SU-DHL-6 (cell line): Measurements from ENCODE around the gene DACH1.

Experiments
- H2AFZ ChIP-seq: fragments of 200-600 bp; sonication (generic); 2 replicates; pipeline ENCODE4 v1.6.1; 2014; ENCODE audit warnings: low read depth, mild to moderate bottlenecking, moderate library complexity, mixed read lengths, antibody characterized with exemption, low read length; ENCODE audit not compliant: severe bottlenecking
- H3F3A ChIP-seq: fragments of 200-600 bp; shearing (Covaris generic); 2 replicates; pipeline ENCODE4 v1.6.0; 2016; ENCODE audit warnings: antibody characterized with exemption, mild to moderate bottlenecking; ENCODE audit not compliant: insufficient read depth
- H3K27ac ChIP-seq: fragments of 200-600 bp; sonication (generic); 2 replicates; pipeline ENCODE4 v1.5.1; 2016; ENCODE audit warnings: low read depth, mild to moderate bottlenecking, low read length, moderate library complexity, mixed read lengths
- H3K27me3 ChIP-seq: fragments of 200-600 bp; sonication (generic), shearing (Covaris generic); 2 replicates; pipeline ENCODE4 v1.6.0; 2014; ENCODE audit warnings: mild to moderate bottlenecking, low read length
- H3K36me3 ChIP-seq: fragments of 200-600 bp; sonication (generic); 2 replicates; pipeline ENCODE4 v1.6.1; 2014; ENCODE audit warnings: mild to moderate bottlenecking, low read length, mixed read lengths
- H3K4me2 ChIP-seq: fragments of 300-600, 200-600 bp; shearing (Covaris generic), sonication (generic); 2 replicates; pipeline ENCODE4 v1.6.0; 2014; ENCODE audit warnings: low read length, low read depth, mild to moderate bottlenecking; ENCODE audit not compliant: poor library complexity, severe bottlenecking
- H3K4me3 ChIP-seq: fragments of 200-600 bp; sonication (generic); 2 replicates; pipeline ENCODE4 v1.5.1; 2014; ENCODE audit warnings: antibody characterized with exemption, low read length, mild to moderate bottlenecking, mixed read lengths; ENCODE audit not compliant: insufficient read depth, poor library complexity, severe bottlenecking
- H3K79me2 ChIP-seq: fragments of 200-600 bp; sonication (generic); 2 replicates; pipeline ENCODE4 v1.6.1; 2014; ENCODE audit warnings: mild to moderate bottlenecking, low read length, moderate library complexity; ENCODE audit not compliant: insufficient read depth
- H3K9ac ChIP-seq: fragments of 200-600 bp; sonication (generic); 2 replicates; pipeline ENCODE4 v1.7.0; 2014; ENCODE audit warnings: mild to moderate bottlenecking, low read length
- H3K9me2 ChIP-seq: fragments of 200-600 bp; sonication (generic); replicated peaks from 2 replicates; pipeline ENCODE4 v1.6.1; 2014; ENCODE audit warnings: low read length; ENCODE audit not compliant: insufficient read depth
- H3K9me3 ChIP-seq: fragments of 200-600 bp; sonication (generic); 2 replicates; pipeline ENCODE4 v1.6.1; 2014; ENCODE audit warnings: low read length, mixed read lengths; ENCODE audit not compliant: insufficient read depth
- H4K20me1 ChIP-seq: fragments of 200-600 bp; sonication (generic); 2 replicates; pipeline ENCODE4 v1.6.1; 2014; ENCODE audit warnings: low read depth, mild to moderate bottlenecking, antibody characterized with exemption, low read length, moderate library complexity, mixed read lengths
- EZH2phosphoT487 ChIP-seq: fragments of 200-600 bp; sonication (generic), shearing (Covaris generic); conservative IDR thresholded peaks from 2 replicates; pipeline ENCODE4 v1.6.1; 2018; ENCODE audit warnings: mild to moderate bottlenecking, antibody characterized with exemption, low read length, moderate library complexity, mixed read lengths
- TF ChIP-seq, protein P1 (sequence below): fragments of 200-600 bp; sonication (generic); IDR thresholded peaks from one replicate; pipeline ENCODE4 v1.5.1; 2017; ENCODE audit warnings: antibody characterized with exemption, mild to moderate bottlenecking, low read length, moderate library complexity; ENCODE audit not compliant: insufficient read depth, poor library complexity, severe bottlenecking

The DACH1 gene

DNA sequence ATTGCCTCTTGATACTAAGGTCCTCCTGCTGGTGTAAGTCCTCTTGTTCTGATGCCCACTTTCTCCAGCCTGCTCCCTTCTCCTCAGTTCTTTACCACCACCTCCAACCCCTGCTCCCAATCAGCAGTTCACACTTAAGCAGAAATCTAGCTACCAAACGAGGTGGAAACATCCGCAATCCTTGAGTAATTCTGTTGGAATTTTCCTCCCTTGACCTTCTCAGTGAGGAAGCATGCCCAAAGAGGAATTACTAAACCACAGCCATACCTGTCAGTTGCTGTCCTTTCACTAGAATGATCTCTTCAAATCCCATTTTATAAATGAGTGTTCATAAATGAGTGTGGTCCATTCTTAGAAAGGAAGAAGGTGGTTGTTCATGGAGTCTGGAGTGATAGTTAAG lies 289.9 kb downstream of the DACH1 start:
- H2AFZ ChIP-seq, result no peak overlapping the region
- no peak overlapping the region for H3K4me3 ChIP-seq
- no peaks in the 10 kb centered on the region for H3F3A ChIP-seq
- no peak overlapping the region for H3K27ac ChIP-seq
- no peaks in the 10 kb centered on the region for H3K36me3 ChIP-seq
- H3K9me3 ChIP-seq, result no peaks in the 10 kb centered on the region
- no peaks in the 10 kb centered on the region for H3K9me2 ChIP-seq
- H3K27me3 ChIP-seq, result no peaks in the 10 kb centered on the region
- TF ChIP-seq, protein P1, sequence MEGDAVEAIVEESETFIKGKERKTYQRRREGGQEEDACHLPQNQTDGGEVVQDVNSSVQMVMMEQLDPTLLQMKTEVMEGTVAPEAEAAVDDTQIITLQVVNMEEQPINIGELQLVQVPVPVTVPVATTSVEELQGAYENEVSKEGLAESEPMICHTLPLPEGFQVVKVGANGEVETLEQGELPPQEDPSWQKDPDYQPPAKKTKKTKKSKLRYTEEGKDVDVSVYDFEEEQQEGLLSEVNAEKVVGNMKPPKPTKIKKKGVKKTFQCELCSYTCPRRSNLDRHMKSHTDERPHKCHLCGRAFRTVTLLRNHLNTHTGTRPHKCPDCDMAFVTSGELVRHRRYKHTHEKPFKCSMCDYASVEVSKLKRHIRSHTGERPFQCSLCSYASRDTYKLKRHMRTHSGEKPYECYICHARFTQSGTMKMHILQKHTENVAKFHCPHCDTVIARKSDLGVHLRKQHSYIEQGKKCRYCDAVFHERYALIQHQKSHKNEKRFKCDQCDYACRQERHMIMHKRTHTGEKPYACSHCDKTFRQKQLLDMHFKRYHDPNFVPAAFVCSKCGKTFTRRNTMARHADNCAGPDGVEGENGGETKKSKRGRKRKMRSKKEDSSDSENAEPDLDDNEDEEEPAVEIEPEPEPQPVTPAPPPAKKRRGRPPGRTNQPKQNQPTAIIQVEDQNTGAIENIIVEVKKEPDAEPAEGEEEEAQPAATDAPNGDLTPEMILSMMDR, result no peak
- no peak for TF ChIP-seq EZH2phosphoT487
- no peaks in the 10 kb centered on the region for H3K79me2 ChIP-seq
- no peak overlapping the region for H3K9ac ChIP-seq
- H4K20me1 ChIP-seq, result no peaks in the 10 kb centered on the region
- no peak overlapping the region for H3K4me2 ChIP-seq

DNA sequence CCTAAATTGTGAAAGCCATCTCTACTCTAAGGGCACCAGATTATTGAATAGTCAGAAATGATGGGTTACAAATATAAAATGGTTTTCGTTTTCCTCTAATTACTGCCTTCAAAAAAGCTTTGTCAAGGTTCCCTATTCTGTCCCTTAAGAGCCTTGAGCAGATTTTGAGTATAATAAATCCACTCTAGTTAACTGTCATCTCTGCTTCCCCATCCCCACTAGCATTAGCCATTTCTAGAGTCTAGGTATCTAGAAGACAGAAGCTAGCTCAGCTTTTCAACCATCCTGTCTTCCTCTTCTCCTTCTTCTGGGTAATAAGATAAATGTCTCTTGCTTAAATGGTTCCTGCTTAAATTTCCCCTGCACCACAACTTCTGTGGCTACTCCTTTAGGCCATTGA lies 290.4 kb downstream of the DACH1 start:
- Histone ChIP-seq H3K79me2 (no peaks in the 10 kb centered on the region), H3K4me2 (no peak overlapping the region), H3K27ac (no peak overlapping the region), H3F3A (no peaks in the 10 kb centered on the region), H3K36me3 (no peaks in the 10 kb centered on the region), H2AFZ (no peak overlapping the region), H3K9ac (no peak overlapping the region), H3K9me2 (no peaks in the 10 kb centered on the region), H3K9me3 (no peaks in the 10 kb centered on the region), H3K4me3 (no peak overlapping the region), H3K27me3 (no peaks in the 10 kb centered on the region), H4K20me1 (no peaks in the 10 kb centered on the region)
- TF ChIP-seq EZH2phosphoT487, result no peak
- TF ChIP-seq, protein P1, result no peak

DNA sequence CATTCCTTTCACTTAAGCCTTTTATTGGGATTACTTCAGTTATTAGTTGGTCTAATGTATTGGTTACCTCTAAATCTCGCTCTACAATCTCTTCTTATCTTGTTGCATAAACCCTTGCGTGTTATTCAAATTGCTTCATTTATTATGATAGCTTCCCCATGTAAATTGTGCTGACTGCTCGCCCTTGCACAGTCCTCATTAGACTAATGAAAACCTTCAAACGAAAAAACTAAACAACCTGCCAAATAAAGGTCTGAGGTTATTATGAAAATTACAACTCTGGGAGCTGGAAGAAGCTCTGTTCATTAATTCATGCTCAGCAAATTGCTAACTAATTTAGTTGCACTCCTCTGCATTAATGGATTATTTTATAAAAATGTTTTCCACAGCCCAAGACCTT lies 320.1 kb downstream of the DACH1 start:
- Histone ChIP-seq H3K4me2 (no peak overlapping the region), H3K9ac (no peak overlapping the region), H4K20me1 (no peaks in the 10 kb centered on the region), H3K27me3 (no peaks in the 10 kb centered on the region), H2AFZ (no peak overlapping the region), H3K79me2 (no peaks in the 10 kb centered on the region), H3K4me3 (no peak overlapping the region), H3K27ac (no peak overlapping the region), H3K9me2 (no peaks in the 10 kb centered on the region), H3K36me3 (no peaks in the 10 kb centered on the region), H3F3A (no peaks in the 10 kb centered on the region), H3K9me3 (no peaks in the 10 kb centered on the region)
- TF ChIP-seq, protein P1, result no peak
- TF ChIP-seq EZH2phosphoT487, result no peak
